Vagina (tissue), 2 donors: ENCODE measurements around the gene PVALB. TPM values are rescaled to one million over a fixed set of nuclear protein-coding genes. Genes with fewer than 3 reads are reported as not detected.
A peak's percentile ranks its signal among the peaks of the same experiment; 100 is the strongest.

ENCODE experiments used
- DNase-seq, 2 donors: peaks; one replicate each; pipeline ENCODE4 v3.0.0-alpha.2; 2017; ENCODE audit errors: extremely low spot score in 2 of 2
- H3K27ac ChIP-seq: fragments of 200-600 bp; sonication (generic); one replicate; pipeline ENCODE4 v1.5.1; 2019
- H3K27me3 ChIP-seq: fragments of 200-600 bp; sonication (generic); one replicate; pipeline ENCODE4 v1.5.1; 2019
- H3K36me3 ChIP-seq, 2 donors: fragments of 200-600 bp; sonication (generic); one replicate each; pipeline ENCODE4 v1.5.1; 2017 to 2019
- H3K4me1 ChIP-seq: fragments of 200-600 bp; sonication (generic); one replicate; pipeline ENCODE4 v1.5.1; 2019
- H3K4me3 ChIP-seq, 2 donors: fragments of 200-600 bp; sonication (generic); 1 replicate in 1 of 2; 2 replicates in 1 of 2; pipeline ENCODE4 v1.5.1; 2016 to 2019
- H3K9me3 ChIP-seq: fragments of 200-600 bp; sonication (generic); one replicate; pipeline ENCODE4 v1.5.1; 2019
- POLR2A ChIP-seq, 2 donors: fragments of 450-650 bp; IDR thresholded peaks; one replicate each; pipeline ENCODE4 v1.6.1; 2017; ENCODE audit warnings: antibody characterized with exemption in 2 of 2, mild to moderate bottlenecking in 2 of 2, moderate library complexity in 2 of 2
- POLR2AphosphoS5 ChIP-seq, 2 donors: sonication (generic); formaldehyde crosslinking; IDR thresholded peaks; one replicate each; pipeline ENCODE4 v1.9.0; 2017; ENCODE audit warnings: antibody characterized with exemption in 2 of 2, mild to moderate bottlenecking in 2 of 2, low read depth in 1 of 2; ENCODE audit not compliant: insufficient read depth in 1 of 2
- intact Hi-C: fragments of 100-400 bp; cut with DNase I; formaldehyde crosslinking; loops from one replicate; pipeline ENCODE4 v1.15.1; 2023
- total RNA-seq: library from RNA; depleted of rRNA; stranded (reverse); fragments of >200 nt; gene quantifications from one replicate; pipeline ENCODE4 v1.2.3, GENCODE V29; 2016
- TF ChIP-seq, protein P1 (sequence below), 3 experiments: fragments of 450-650 bp in 2 of 3; fragments of 200-600 bp in 1 of 3; sonication (generic) in 1 of 3; IDR thresholded peaks; one replicate each; pipeline ENCODE4 v1.5.1; 2017 to 2019; ENCODE audit warnings: antibody characterized with exemption in 3 of 3, mild to moderate bottlenecking in 2 of 3, moderate library complexity in 2 of 3

Gene PVALB
- total RNA-seq, 1 donor from 2014 or later, result not detected

DNA sequence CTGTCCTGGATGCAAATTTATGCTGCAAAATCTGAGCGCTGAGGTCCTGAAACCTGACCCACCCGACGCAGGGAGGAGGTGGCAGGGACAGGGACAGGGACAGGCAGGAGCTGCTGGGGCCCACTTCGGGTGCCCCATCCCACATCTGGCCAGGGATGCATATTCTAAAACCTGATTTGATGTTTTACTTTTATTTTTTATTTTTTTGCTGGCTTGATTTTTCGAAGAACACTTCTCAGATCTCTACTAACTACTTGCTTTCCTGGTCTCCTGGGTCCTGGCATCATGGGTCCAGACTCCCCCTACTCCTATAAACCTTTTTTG, 652 bp upstream of the PVALB start:
- no peak overlapping the region for H3K27ac ChIP-seq
- no peak for TF ChIP-seq POLR2AphosphoS5 (IDR thresholded peaks at IDR 0.05; ENCODE audit: insufficient read depth in 1 of 2, low read depth in 1 of 2)
- TF ChIP-seq, protein P1, sequence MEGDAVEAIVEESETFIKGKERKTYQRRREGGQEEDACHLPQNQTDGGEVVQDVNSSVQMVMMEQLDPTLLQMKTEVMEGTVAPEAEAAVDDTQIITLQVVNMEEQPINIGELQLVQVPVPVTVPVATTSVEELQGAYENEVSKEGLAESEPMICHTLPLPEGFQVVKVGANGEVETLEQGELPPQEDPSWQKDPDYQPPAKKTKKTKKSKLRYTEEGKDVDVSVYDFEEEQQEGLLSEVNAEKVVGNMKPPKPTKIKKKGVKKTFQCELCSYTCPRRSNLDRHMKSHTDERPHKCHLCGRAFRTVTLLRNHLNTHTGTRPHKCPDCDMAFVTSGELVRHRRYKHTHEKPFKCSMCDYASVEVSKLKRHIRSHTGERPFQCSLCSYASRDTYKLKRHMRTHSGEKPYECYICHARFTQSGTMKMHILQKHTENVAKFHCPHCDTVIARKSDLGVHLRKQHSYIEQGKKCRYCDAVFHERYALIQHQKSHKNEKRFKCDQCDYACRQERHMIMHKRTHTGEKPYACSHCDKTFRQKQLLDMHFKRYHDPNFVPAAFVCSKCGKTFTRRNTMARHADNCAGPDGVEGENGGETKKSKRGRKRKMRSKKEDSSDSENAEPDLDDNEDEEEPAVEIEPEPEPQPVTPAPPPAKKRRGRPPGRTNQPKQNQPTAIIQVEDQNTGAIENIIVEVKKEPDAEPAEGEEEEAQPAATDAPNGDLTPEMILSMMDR (IDR thresholded peaks at IDR 0.05), result no peak
- TF ChIP-seq POLR2A (IDR thresholded peaks at IDR 0.05), result no peak
- intact Hi-C loops, result no loop called here
- H3K9me3 ChIP-seq, result no peaks in the 10 kb centered on the region
- H3K27me3 ChIP-seq, result peaks cover 5% of the 10 kb centered on the region
- no peak overlapping the region for H3K4me3 ChIP-seq
- DNase-seq, result no peak
- peaks cover 13% of the 10 kb centered on the region for H3K4me1 ChIP-seq
- H3K36me3 ChIP-seq, result no peaks in the 10 kb centered on the region

DNA sequence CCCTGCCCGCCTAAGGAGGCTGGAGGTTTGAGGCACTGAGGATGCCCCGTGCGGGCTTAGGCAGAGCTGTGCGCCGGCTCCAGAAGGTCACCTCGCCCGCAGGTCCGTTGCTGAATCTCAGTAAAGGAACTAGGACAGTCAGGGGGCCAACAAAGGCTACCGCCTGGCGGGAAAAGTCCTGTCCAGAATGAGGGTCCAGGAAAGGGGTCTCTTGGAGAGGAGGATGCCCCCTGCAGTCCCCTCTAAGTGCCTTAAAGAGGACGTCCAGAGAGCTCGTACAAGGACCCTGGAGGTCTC, 548 bp downstream of the PVALB start:
- no peak for DNase-seq
- Histone ChIP-seq H3K4me3 (peak overlapping the region in 1 of 2 donors; percentile 21), H3K27ac (no peak overlapping the region), H3K4me1 (peaks cover 13% of the 10 kb centered on the region), H3K36me3 (no peaks in the 10 kb centered on the region), H3K27me3 (peaks cover 5% of the 10 kb centered on the region), H3K9me3 (no peaks in the 10 kb centered on the region)
- intact Hi-C loops, result no loop called here
- no peak for TF ChIP-seq POLR2A (IDR thresholded peaks at IDR 0.05)
- no peak for TF ChIP-seq POLR2AphosphoS5 (IDR thresholded peaks at IDR 0.05; ENCODE audit: insufficient read depth in 1 of 2, low read depth in 1 of 2)
- TF ChIP-seq, protein P1 (IDR thresholded peaks at IDR 0.05), result no peak

DNA sequence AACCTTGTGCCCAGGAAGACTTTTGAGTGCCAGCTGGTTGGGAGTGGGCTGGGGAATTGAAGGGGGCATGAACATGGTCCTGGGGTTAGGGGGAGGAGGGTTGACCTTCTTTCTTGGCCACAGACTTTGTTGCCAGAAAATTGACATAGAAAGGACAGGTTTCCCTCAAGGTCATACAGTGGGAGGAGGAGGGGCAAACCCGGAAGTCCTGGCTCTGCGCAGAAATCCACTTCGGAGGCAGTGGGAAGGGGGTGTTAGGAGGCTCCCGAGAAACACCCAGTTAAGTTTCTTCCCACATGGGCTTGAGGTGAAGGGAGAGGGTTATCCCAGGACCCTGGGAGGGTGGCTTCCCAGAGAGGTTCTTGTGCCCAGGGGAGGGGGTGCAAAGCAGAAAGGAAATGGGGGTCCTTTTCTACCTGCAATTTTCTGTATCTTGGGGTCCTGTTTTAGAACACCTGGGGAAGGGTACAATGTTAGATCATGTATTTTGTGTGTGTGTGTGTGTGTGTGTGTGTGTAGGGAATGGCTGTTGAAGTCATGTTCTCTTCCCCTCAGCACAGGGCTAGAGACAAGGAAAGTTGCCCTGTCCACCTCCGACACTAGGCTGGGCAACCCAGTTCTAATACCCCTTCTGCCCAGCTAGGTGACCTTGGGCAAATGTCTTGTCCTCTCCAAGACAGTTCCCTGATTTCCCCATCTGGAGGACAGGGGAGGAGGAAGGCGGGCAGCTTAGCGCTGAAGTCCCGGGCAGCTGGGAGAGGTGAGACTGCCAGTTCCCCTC, 1.1 kb downstream of the PVALB start:
- Histone ChIP-seq H3K27ac (no peak overlapping the region), H3K4me3 (no peak overlapping the region), H3K36me3 (no peaks in the 10 kb centered on the region), H3K9me3 (no peaks in the 10 kb centered on the region), H3K4me1 (peaks cover 13% of the 10 kb centered on the region), H3K27me3 (peaks cover 5% of the 10 kb centered on the region)
- no peak for TF ChIP-seq POLR2AphosphoS5 (IDR thresholded peaks at IDR 0.05; ENCODE audit: insufficient read depth in 1 of 2, low read depth in 1 of 2)
- TF ChIP-seq POLR2A (IDR thresholded peaks at IDR 0.05), result no peak
- TF ChIP-seq, protein P1 (IDR thresholded peaks at IDR 0.05), result no peak
- DNase-seq, result no peak
- intact Hi-C loops, result no loop called here

DNA sequence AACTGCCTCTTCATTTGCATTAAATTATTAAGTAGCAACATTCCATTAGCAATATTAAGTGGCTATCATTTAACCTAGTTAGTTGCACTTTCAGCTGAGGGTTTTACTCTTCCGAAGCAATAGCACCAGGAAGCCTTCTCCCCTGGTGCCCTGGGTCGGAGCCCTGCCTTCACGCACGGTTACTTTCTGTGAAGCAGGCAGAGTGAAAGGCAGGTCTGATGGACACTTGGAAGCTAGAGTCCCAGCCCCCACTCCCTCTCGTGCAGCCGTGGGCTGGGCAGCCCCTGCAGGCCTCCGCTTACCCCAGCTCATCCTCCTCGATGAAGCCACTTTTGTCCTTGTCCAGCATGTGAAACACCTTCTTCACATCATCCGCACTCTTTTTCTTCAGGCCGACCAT, 2.0 kb downstream of the PVALB start:
- intact Hi-C loops, result no loop called here
- Histone ChIP-seq H3K27me3 (peaks cover 5% of the 10 kb centered on the region), H3K9me3 (no peaks in the 10 kb centered on the region), H3K4me3 (no peak overlapping the region), H3K36me3 (no peaks in the 10 kb centered on the region), H3K4me1 (peaks cover 13% of the 10 kb centered on the region), H3K27ac (no peak overlapping the region)
- TF ChIP-seq POLR2A (IDR thresholded peaks at IDR 0.05) (no peak), POLR2AphosphoS5 (IDR thresholded peaks at IDR 0.05; ENCODE audit: insufficient read depth in 1 of 2, low read depth in 1 of 2) (no peak)
- TF ChIP-seq, protein P1 (IDR thresholded peaks at IDR 0.05), result no peak
- DNase-seq, result no peak

DNA sequence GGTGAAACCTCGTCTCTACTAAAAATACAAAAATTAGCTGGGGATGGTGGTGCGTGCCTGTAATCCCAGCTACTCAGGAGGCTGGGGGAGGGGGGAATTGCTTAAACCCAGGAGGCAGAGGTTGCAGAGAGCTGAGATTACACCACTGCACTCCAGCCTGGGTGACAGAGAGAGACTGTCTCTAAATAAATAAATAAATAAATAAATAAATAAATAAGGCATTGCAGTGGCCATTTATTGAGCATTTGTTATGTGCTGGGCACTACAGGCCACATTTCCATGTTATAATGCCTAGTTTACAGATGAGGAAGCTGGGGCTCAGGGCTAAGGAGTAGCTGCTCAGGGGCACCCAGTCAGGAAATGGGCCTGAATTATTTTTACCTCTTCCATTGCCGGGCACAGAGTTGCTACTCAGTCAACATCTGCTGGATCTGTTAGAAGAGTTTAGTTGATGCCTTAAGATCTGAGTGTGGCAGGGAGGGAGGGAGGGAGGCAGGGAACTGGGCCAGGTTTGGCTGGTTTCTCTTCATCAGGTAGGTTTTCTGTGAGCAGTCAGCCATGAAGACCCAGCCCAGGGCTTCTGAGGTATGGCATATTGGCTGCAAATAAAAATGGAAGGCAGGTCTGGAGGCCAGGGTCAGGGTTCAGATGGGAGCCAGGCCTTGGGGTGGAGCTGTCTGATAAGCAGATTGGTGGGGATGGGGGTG, 5.6 kb downstream of the PVALB start:
- no peaks in the 10 kb centered on the region for H3K27me3 ChIP-seq
- intact Hi-C loops, result no loop called here
- TF ChIP-seq POLR2AphosphoS5 (IDR thresholded peaks at IDR 0.05; ENCODE audit: insufficient read depth in 1 of 2, low read depth in 1 of 2) (no peak), POLR2A (IDR thresholded peaks at IDR 0.05) (no peak)
- TF ChIP-seq, protein P1 (IDR thresholded peaks at IDR 0.05), result no peak
- DNase-seq, result no peak
- no peaks in the 10 kb centered on the region for H3K36me3 ChIP-seq
- H3K4me3 ChIP-seq, result no peak overlapping the region
- H3K4me1 ChIP-seq, result peaks cover 1% of the 10 kb centered on the region
- H3K9me3 ChIP-seq, result no peaks in the 10 kb centered on the region
- no peak overlapping the region for H3K27ac ChIP-seq
